PC-9 (cell line): ENCODE results near the gene DOCK11.

Source experiments
- EZH2 ChIP-seq: fragments of 200-600 bp; sonication (generic); IDR thresholded peaks from 2 replicates; pipeline ENCODE4 v1.8.0; 2017; ENCODE audit warnings: antibody characterized with exemption, low read depth
- TF ChIP-seq, protein P1 (sequence below): fragments of 200-600 bp; sonication (generic); conservative IDR thresholded peaks from 2 replicates; pipeline ENCODE4 v1.6.1; 2017; ENCODE audit warnings: mixed run types, antibody characterized with exemption, mild to moderate bottlenecking, moderate library complexity

DNA sequence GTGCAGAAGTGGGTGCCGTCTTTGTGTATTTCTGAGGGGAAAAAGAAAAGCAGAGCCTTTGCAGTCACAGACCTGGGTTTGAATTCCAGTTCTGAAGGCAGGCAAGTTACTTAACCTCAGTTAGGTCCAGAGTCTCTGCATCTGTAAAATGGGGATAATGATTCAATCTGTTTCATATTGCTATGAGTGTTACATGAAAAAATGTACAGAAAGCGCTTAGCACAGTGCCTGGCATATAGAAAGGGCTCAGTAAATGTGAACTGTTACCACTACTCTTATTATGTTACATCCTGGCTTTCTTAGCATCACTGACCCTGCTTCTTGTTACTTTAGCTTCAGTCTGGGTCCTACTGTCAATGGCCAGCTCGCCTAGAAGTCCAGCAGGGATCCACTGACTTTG is 45.9 kb downstream of the DOCK11 start:
- TF ChIP-seq, protein P1, sequence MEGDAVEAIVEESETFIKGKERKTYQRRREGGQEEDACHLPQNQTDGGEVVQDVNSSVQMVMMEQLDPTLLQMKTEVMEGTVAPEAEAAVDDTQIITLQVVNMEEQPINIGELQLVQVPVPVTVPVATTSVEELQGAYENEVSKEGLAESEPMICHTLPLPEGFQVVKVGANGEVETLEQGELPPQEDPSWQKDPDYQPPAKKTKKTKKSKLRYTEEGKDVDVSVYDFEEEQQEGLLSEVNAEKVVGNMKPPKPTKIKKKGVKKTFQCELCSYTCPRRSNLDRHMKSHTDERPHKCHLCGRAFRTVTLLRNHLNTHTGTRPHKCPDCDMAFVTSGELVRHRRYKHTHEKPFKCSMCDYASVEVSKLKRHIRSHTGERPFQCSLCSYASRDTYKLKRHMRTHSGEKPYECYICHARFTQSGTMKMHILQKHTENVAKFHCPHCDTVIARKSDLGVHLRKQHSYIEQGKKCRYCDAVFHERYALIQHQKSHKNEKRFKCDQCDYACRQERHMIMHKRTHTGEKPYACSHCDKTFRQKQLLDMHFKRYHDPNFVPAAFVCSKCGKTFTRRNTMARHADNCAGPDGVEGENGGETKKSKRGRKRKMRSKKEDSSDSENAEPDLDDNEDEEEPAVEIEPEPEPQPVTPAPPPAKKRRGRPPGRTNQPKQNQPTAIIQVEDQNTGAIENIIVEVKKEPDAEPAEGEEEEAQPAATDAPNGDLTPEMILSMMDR, result no peak
- TF ChIP-seq EZH2, result no peak
